Mesendoderm (in vitro differentiated cells): ENCODE measurements around the gene SHISAL1.

Experiments used
- DNase-seq: peaks from one replicate; pipeline ENCODE4 v3.0.0; 2013
- H2AK5ac ChIP-seq: 2 replicates; pipeline ENCODE4 v1.6.1; 2013; ENCODE audit warnings: low read length, inconsistent platforms
- H2BK120ac ChIP-seq: 2 replicates; pipeline ENCODE4 v1.6.1; 2013; ENCODE audit warnings: low read depth, mild to moderate bottlenecking, low read length, moderate library complexity, mixed read lengths
- H2BK15ac ChIP-seq: replicated peaks from 2 replicates; pipeline ENCODE4 v1.6.1; 2013; ENCODE audit warnings: low read depth, mild to moderate bottlenecking, moderate library complexity
- H2BK5ac ChIP-seq: 2 replicates; pipeline ENCODE4 v1.6.1; 2013; ENCODE audit warnings: low read length, inconsistent platforms
- H3K18ac ChIP-seq: 2 replicates; pipeline ENCODE4 v1.6.1; 2013; ENCODE audit warnings: mild to moderate bottlenecking, low read length, mixed read lengths
- H3K23ac ChIP-seq: one replicate; pipeline ENCODE4 v1.6.1; 2013; ENCODE audit warnings: low read length
- H3K27ac ChIP-seq: 2 replicates; pipeline ENCODE4 v1.5.1; 2013; ENCODE audit warnings: low read depth, mild to moderate bottlenecking, inconsistent platforms, low read length, moderate library complexity
- H3K27me3 ChIP-seq: 2 replicates; pipeline ENCODE4 v1.6.1; 2013; ENCODE audit warnings: low read length, control low read depth, mild to moderate bottlenecking, inconsistent platforms; ENCODE audit not compliant: insufficient read depth, poor library complexity
- H3K36me3 ChIP-seq: 2 replicates; pipeline ENCODE4 v1.6.1; 2013; ENCODE audit warnings: low read length, inconsistent platforms; ENCODE audit not compliant: control insufficient read depth, insufficient read depth
- H3K4ac ChIP-seq: one replicate; pipeline ENCODE4 v1.6.1; 2013; ENCODE audit warnings: low read depth, mild to moderate bottlenecking, low read length, moderate library complexity
- H3K4me1 ChIP-seq: 2 replicates; pipeline ENCODE4 v1.6.1; 2013; ENCODE audit warnings: low read depth, low read length, inconsistent platforms; ENCODE audit not compliant: control insufficient read depth
- H3K4me2 ChIP-seq: 2 replicates; pipeline ENCODE4 v1.6.1; 2013; ENCODE audit warnings: low read length
- H3K4me3 ChIP-seq: 2 replicates; pipeline ENCODE4 v1.5.1; 2013; ENCODE audit warnings: mild to moderate bottlenecking, low read length
- H3K56ac ChIP-seq: one replicate; pipeline ENCODE4 v1.6.1; 2013; ENCODE audit warnings: low read length
- H3K79me1 ChIP-seq: 2 replicates; pipeline ENCODE4 v1.6.1; 2013; ENCODE audit warnings: low read length, inconsistent platforms
- H3K79me2 ChIP-seq: 2 replicates; pipeline ENCODE4 v1.6.1; 2013; ENCODE audit warnings: mild to moderate bottlenecking, low read length; ENCODE audit not compliant: control insufficient read depth, insufficient read depth
- H3K9ac ChIP-seq: 2 replicates; pipeline ENCODE4 v1.6.1; 2013; ENCODE audit warnings: low read length, inconsistent platforms
- H4K5ac ChIP-seq: one replicate; pipeline ENCODE4 v1.6.1; 2013; ENCODE audit warnings: low read length
- H4K8ac ChIP-seq: one replicate; pipeline ENCODE4 v1.6.1; 2013; ENCODE audit warnings: low read depth, mild to moderate bottlenecking, control low read depth, low read length, moderate library complexity
- WGBS: extraction: QIAGEN DNeasy Blood & Tissue Kit; methylation state at CpG from one replicate; pipeline ENCODE4 v1.1.7; 2013; ENCODE audit warnings: low lambda C conversion rate, missing lambda C conversion rate; ENCODE audit not compliant: insufficient coverage; ENCODE audit errors: extremely low coverage; 5-methylcytosine and 5-hydroxymethylcytosine counted together

Gene SHISAL1

GRCh38 chr22:44276706-44277356 is 35.9 kb downstream of the SHISAL1 start:
- H3K27ac ChIP-seq: no peak overlapping the region
- no peak overlapping the region for H2BK120ac ChIP-seq

GRCh38 chr22:44276041-44276440 is 36.7 kb downstream of the SHISAL1 start:
- Histone ChIP-seq H3K4me2 (no peak overlapping the region), H3K9ac (no peak overlapping the region), H3K36me3 (no peaks in the 10 kb centered on the region), H2BK5ac (no peak overlapping the region), H2BK120ac (no peak overlapping the region), H3K4me1 (no peaks in the 10 kb centered on the region), H2AK5ac (no peak overlapping the region), H3K56ac (no peak overlapping the region), H3K18ac (no peak overlapping the region), H2BK15ac (no peak overlapping the region), H3K27me3 (no peaks in the 10 kb centered on the region), H3K4me3 (no peak overlapping the region), H3K23ac (no peak overlapping the region), H3K27ac (no peak overlapping the region), H3K79me1 (no peaks in the 10 kb centered on the region), H3K4ac (no peak overlapping the region), H4K5ac (no peak overlapping the region), H3K79me2 (no peaks in the 10 kb centered on the region), H4K8ac (no peak overlapping the region)
- no peak for DNase-seq
- no CpG with 5 or more reads among the region's 10 CpGs for WGBS

More at GRCh38 chr22:44276706-44277356, 35.9 kb downstream of the SHISAL1 start:
- Histone ChIP-seq H2BK15ac (no peak overlapping the region), H2AK5ac (no peak overlapping the region), H4K5ac (no peak overlapping the region), H3K36me3 (no peaks in the 10 kb centered on the region), H3K79me1 (no peaks in the 10 kb centered on the region), H3K4me2 (no peak overlapping the region), H3K4ac (no peak overlapping the region), H4K8ac (no peak overlapping the region), H3K4me3 (no peak overlapping the region), H3K23ac (no peak overlapping the region), H3K9ac (no peak overlapping the region), H3K18ac (no peak overlapping the region), H3K4me1 (no peaks in the 10 kb centered on the region), H3K79me2 (no peaks in the 10 kb centered on the region), H3K27me3 (no peaks in the 10 kb centered on the region), H3K56ac (no peak overlapping the region), H2BK5ac (no peak overlapping the region)
- no CpG with 5 or more reads among the region's 18 CpGs for WGBS
- DNase-seq: no peak

GRCh38 chr22:44275631-44275995 is 37.1 kb downstream of the SHISAL1 start:
- H3K27ac ChIP-seq: no peak overlapping the region
- no peak overlapping the region for H3K56ac ChIP-seq
- no peaks in the 10 kb centered on the region for H3K79me2 ChIP-seq
- no peak overlapping the region for H2AK5ac ChIP-seq
- H2BK15ac ChIP-seq: no peak overlapping the region
- no CpG with 5 or more reads among the region's 5 CpGs for WGBS
- no peak overlapping the region for H3K9ac ChIP-seq
- H3K4me3 ChIP-seq: no peak overlapping the region
- no peak overlapping the region for H3K18ac ChIP-seq
- H3K4me2 ChIP-seq: no peak overlapping the region
- DNase-seq: no peak
- H3K36me3 ChIP-seq: no peaks in the 10 kb centered on the region
- no peak overlapping the region for H4K8ac ChIP-seq
- H3K79me1 ChIP-seq: no peaks in the 10 kb centered on the region
- no peaks in the 10 kb centered on the region for H3K27me3 ChIP-seq
- H3K4ac ChIP-seq: no peak overlapping the region
- no peak overlapping the region for H2BK5ac ChIP-seq
- H3K23ac ChIP-seq: no peak overlapping the region
- H3K4me1 ChIP-seq: no peaks in the 10 kb centered on the region
- H4K5ac ChIP-seq: no peak overlapping the region
- H2BK120ac ChIP-seq: no peak overlapping the region

- no peak overlapping the region for H3K56ac ChIP-seq
- no peak overlapping the region for H3K4me3 ChIP-seq
- no peak overlapping the region for H3K23ac ChIP-seq
- no peaks in the 10 kb centered on the region for H3K36me3 ChIP-seq
- no peak overlapping the region for H3K4ac ChIP-seq
- H3K4me2 ChIP-seq: no peak overlapping the region
- H4K5ac ChIP-seq: no peak overlapping the region
- H3K9ac ChIP-seq: no peak overlapping the region
- H3K27ac ChIP-seq: no peak overlapping the region
- no peaks in the 10 kb centered on the region for H3K27me3 ChIP-seq
- no CpG with 5 or more reads among the region's 22 CpGs for WGBS
- H3K18ac ChIP-seq: no peak overlapping the region
- H2BK15ac ChIP-seq: no peak overlapping the region
- H3K79me1 ChIP-seq: no peaks in the 10 kb centered on the region
- H4K8ac ChIP-seq: no peak overlapping the region
- H2BK120ac ChIP-seq: no peak overlapping the region
- no peaks in the 10 kb centered on the region for H3K79me2 ChIP-seq
- no peak overlapping the region for H2AK5ac ChIP-seq
- no peak overlapping the region for H2BK5ac ChIP-seq
- H3K4me1 ChIP-seq: no peaks in the 10 kb centered on the region
- DNase-seq: no peak
Measured at GRCh38 chr22:44274918-44275630, 37.7 kb downstream of the SHISAL1 start.

GRCh38 chr22:44273175-44273574 is 39.6 kb downstream of the SHISAL1 start:
- Histone ChIP-seq H4K5ac (no peak overlapping the region), H3K9ac (no peak overlapping the region), H3K36me3 (no peaks in the 10 kb centered on the region), H2BK120ac (no peak overlapping the region), H2BK15ac (no peak overlapping the region), H3K4me3 (no peak overlapping the region), H3K27ac (no peak overlapping the region), H3K79me1 (no peaks in the 10 kb centered on the region), H3K4ac (no peak overlapping the region), H3K23ac (no peak overlapping the region), H3K4me2 (no peak overlapping the region), H3K27me3 (no peaks in the 10 kb centered on the region), H2AK5ac (no peak overlapping the region), H3K79me2 (no peaks in the 10 kb centered on the region), H2BK5ac (no peak overlapping the region), H3K18ac (no peak overlapping the region), H3K56ac (no peak overlapping the region), H4K8ac (no peak overlapping the region), H3K4me1 (no peaks in the 10 kb centered on the region)
- no peak for DNase-seq
- WGBS: no CpG with 5 or more reads among the region's 5 CpGs

- Histone ChIP-seq H3K9ac (no peak overlapping the region), H2BK15ac (no peak overlapping the region), H3K18ac (no peak overlapping the region), H3K4ac (no peak overlapping the region), H3K36me3 (no peaks in the 10 kb centered on the region), H3K23ac (no peak overlapping the region), H3K56ac (no peak overlapping the region), H3K27me3 (no peaks in the 10 kb centered on the region), H3K4me2 (no peak overlapping the region), H3K79me2 (no peaks in the 10 kb centered on the region), H4K8ac (no peak overlapping the region), H3K4me3 (no peak overlapping the region), H3K4me1 (no peaks in the 10 kb centered on the region), H4K5ac (no peak overlapping the region), H3K79me1 (no peaks in the 10 kb centered on the region), H2BK120ac (no peak overlapping the region), H2BK5ac (no peak overlapping the region), H3K27ac (no peak overlapping the region), H2AK5ac (no peak overlapping the region)
- WGBS: no CpG with 5 or more reads among the region's 5 CpGs
- no peak for DNase-seq
Measured at GRCh38 chr22:44272401-44272771, 40.4 kb downstream of the SHISAL1 start.
